Neuronal stem cell (in vitro differentiated cells): ENCODE measurements around the gene CCDC178.

Experiments
- DNase-seq: peaks from one replicate; pipeline ENCODE4 v3.0.0-alpha.2; 2013; ENCODE audit warnings: low spot score
- H2AFZ ChIP-seq: one replicate; pipeline ENCODE4 v1.6.1; 2013; ENCODE audit warnings: mild to moderate bottlenecking, low read length, inconsistent platforms
- H2AK5ac ChIP-seq: 2 replicates; pipeline ENCODE4 v1.6.1; 2013; ENCODE audit warnings: low read depth, mild to moderate bottlenecking, inconsistent platforms, low read length, moderate library complexity, mixed read lengths
- H2BK120ac ChIP-seq: 2 replicates; pipeline ENCODE4 v1.6.1; 2013; ENCODE audit warnings: low read depth, mild to moderate bottlenecking, inconsistent platforms, low read length, moderate library complexity, mixed read lengths
- H2BK12ac ChIP-seq: one replicate; pipeline ENCODE4 v1.6.1; 2013; ENCODE audit warnings: low read length, inconsistent platforms
- H2BK15ac ChIP-seq: 2 replicates; pipeline ENCODE4 v1.6.1; 2013; ENCODE audit warnings: mild to moderate bottlenecking, low read length, inconsistent platforms, mixed read lengths
- H2BK5ac ChIP-seq: one replicate; pipeline ENCODE4 v1.6.1; 2013; ENCODE audit warnings: inconsistent platforms, mild to moderate bottlenecking, low read length, moderate library complexity
- H3K14ac ChIP-seq: one replicate; pipeline ENCODE4 v1.6.1; 2013; ENCODE audit warnings: low read length, inconsistent platforms
- H3K18ac ChIP-seq: 2 replicates; pipeline ENCODE4 v1.6.1; 2013; ENCODE audit warnings: low read length, inconsistent platforms
- H3K23ac ChIP-seq: 2 replicates; pipeline ENCODE4 v1.6.1; 2013; ENCODE audit warnings: low read depth, mild to moderate bottlenecking, mixed read lengths, low read length, inconsistent platforms; ENCODE audit not compliant: poor library complexity
- H3K27ac ChIP-seq: replicated peaks from 3 replicates; pipeline ENCODE4 v1.5.1; 2013; ENCODE audit warnings: low read length, inconsistent platforms
- H3K27me3 ChIP-seq, 3 experiments: 2 replicates each; pipeline ENCODE4 v1.6.1; 2013; ENCODE audit warnings: low read length in 3 of 3, mild to moderate bottlenecking in 2 of 3, inconsistent platforms in 1 of 3, low read depth in 1 of 3, mixed read lengths in 1 of 3, moderate library complexity in 1 of 3; ENCODE audit not compliant: control insufficient read depth in 3 of 3, insufficient read depth in 3 of 3
- H3K36me3 ChIP-seq, 2 donors: replicated peaks in 1 of 2; 2 replicates each; pipeline ENCODE4 v1.6.1; 2013; ENCODE audit warnings: low read length in 2 of 2; ENCODE audit not compliant: control insufficient read depth in 2 of 2, insufficient read depth in 2 of 2
- H3K4ac ChIP-seq: 2 replicates; pipeline ENCODE4 v1.6.1; 2013; ENCODE audit warnings: inconsistent platforms, mild to moderate bottlenecking, low read length, moderate library complexity
- H3K4me1 ChIP-seq, 2 donors: 1 replicate in 1 of 2; 2 replicates in 1 of 2; pipeline ENCODE4 v1.6.1; 2013; ENCODE audit warnings: low read length in 2 of 2, low read depth in 1 of 2; ENCODE audit not compliant: control insufficient read depth in 2 of 2, insufficient read depth in 1 of 2
- H3K4me2 ChIP-seq: one replicate; pipeline ENCODE4 v1.6.1; 2013; ENCODE audit warnings: mild to moderate bottlenecking, low read length, inconsistent platforms; ENCODE audit not compliant: insufficient read depth, poor library complexity, severe bottlenecking
- H3K4me3 ChIP-seq, 2 donors: 2 replicates each; pipeline ENCODE4 v1.5.1; 2013; ENCODE audit warnings: low read length in 2 of 2, mild to moderate bottlenecking in 2 of 2, inconsistent platforms in 1 of 2, moderate library complexity in 1 of 2
- H3K79me1 ChIP-seq: one replicate; pipeline ENCODE4 v1.6.1; 2013; ENCODE audit warnings: low read depth, mild to moderate bottlenecking, inconsistent platforms, low read length, moderate library complexity
- H3K9ac ChIP-seq: one replicate; pipeline ENCODE4 v1.6.1; 2013; ENCODE audit warnings: mild to moderate bottlenecking, low read depth, low read length, inconsistent platforms; ENCODE audit not compliant: poor library complexity
- H3K9me3 ChIP-seq, 2 donors: replicated peaks in 1 of 2; 2 replicates each; pipeline versions ENCODE3 to v1.6.1; 2013; ENCODE audit warnings: low read length in 2 of 2, mild to moderate bottlenecking in 2 of 2, inconsistent platforms in 1 of 2, low read depth in 1 of 2, mixed read lengths in 1 of 2, moderate library complexity in 1 of 2; ENCODE audit not compliant: control insufficient read depth in 2 of 2, insufficient read depth in 1 of 2
- H4K8ac ChIP-seq: one replicate; pipeline ENCODE4 v1.6.1; 2013; ENCODE audit warnings: low read depth, mild to moderate bottlenecking, inconsistent platforms, low read length, moderate library complexity
- H4K91ac ChIP-seq: one replicate; pipeline ENCODE4 v1.6.1; 2013; ENCODE audit warnings: low read length, low read depth, mild to moderate bottlenecking, inconsistent platforms; ENCODE audit not compliant: poor library complexity
- WGBS, 2 donors: extraction: QIAGEN DNeasy Blood & Tissue Kit; methylation state at CpG; one replicate each; pipeline ENCODE4 v1.1.7; 2013; ENCODE audit warnings: missing lambda C conversion rate in 2 of 2, mixed read lengths in 1 of 2; ENCODE audit not compliant: insufficient read length in 2 of 2, insufficient replicate concordance in 1 of 2; ENCODE audit errors: extremely low coverage in 2 of 2; 5-methylcytosine and 5-hydroxymethylcytosine counted together

The CCDC178 gene

DNA sequence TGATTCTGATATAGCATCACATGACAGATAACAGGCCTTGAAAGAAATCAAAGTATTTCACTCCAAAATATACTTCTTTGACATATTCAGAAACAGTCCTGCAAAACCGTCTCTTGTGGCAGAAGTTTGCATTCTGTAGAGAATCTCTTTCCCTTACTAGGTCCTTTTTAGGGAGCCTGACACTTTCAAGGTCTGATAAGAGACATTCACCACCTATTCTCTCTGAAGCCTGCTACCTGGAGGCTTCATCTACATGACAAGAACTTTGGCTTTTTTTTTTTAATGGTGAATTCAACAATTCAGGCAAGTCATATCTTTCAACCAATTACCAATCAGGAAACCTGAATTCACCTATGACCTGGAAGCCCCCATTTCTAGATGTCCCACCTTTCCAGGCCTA is 83.8 kb downstream of the CCDC178 start:
- Histone ChIP-seq H2BK120ac (no peak overlapping the region), H3K4me2 (no peak overlapping the region), H3K27me3 (no peaks in the 10 kb centered on the region), H3K4ac (no peak overlapping the region), H4K91ac (no peak overlapping the region), H2AK5ac (no peak overlapping the region), H4K8ac (no peak overlapping the region), H3K4me1 (peaks cover 0 to 3% of the 10 kb centered on the region in 2 donors), H3K18ac (no peak overlapping the region), H3K9me3 (no peaks in the 10 kb centered on the region), H2AFZ (no peak overlapping the region), H2BK12ac (no peak overlapping the region), H3K36me3 (no peaks in the 10 kb centered on the region), H3K79me1 (no peaks in the 10 kb centered on the region), H3K9ac (no peak overlapping the region), H3K23ac (no peak overlapping the region), H3K14ac (no peak overlapping the region), H2BK5ac (no peak overlapping the region), H3K4me3 (no peak overlapping the region), H2BK15ac (no peak overlapping the region), H3K27ac (no peak overlapping the region)
- WGBS, 2 donors, result no CpG with 5 or more reads among the region's 1 CpG
- no peak for DNase-seq

GRCh38 chr18:33355756-33356155 is 84.8 kb downstream of the CCDC178 start:
- no peak for DNase-seq
- no peak overlapping the region for H3K14ac ChIP-seq
- no CpG with 5 or more reads among the region's 1 CpG for WGBS, 2 donors
- no peak overlapping the region for H2AK5ac ChIP-seq
- H3K36me3 ChIP-seq, result no peaks in the 10 kb centered on the region
- no peak overlapping the region for H3K4me3 ChIP-seq
- H4K91ac ChIP-seq, result no peak overlapping the region
- no peak overlapping the region for H3K9ac ChIP-seq
- H3K23ac ChIP-seq, result no peak overlapping the region
- no peak overlapping the region for H2BK120ac ChIP-seq
- no peak overlapping the region for H3K27ac ChIP-seq
- peaks cover 0 to 3% of the 10 kb centered on the region in 2 donors for H3K4me1 ChIP-seq
- no peak overlapping the region for H3K4ac ChIP-seq
- no peak overlapping the region for H2BK5ac ChIP-seq
- no peaks in the 10 kb centered on the region for H3K79me1 ChIP-seq
- no peak overlapping the region for H4K8ac ChIP-seq
- no peak overlapping the region for H3K4me2 ChIP-seq
- no peak overlapping the region for H2AFZ ChIP-seq
- no peak overlapping the region for H2BK15ac ChIP-seq
- H3K27me3 ChIP-seq, result no peaks in the 10 kb centered on the region
- no peak overlapping the region for H3K18ac ChIP-seq
- no peaks in the 10 kb centered on the region for H3K9me3 ChIP-seq
- H2BK12ac ChIP-seq, result no peak overlapping the region

GRCh38 chr18:33355263-33355662 is 85.3 kb downstream of the CCDC178 start:
- H3K27ac ChIP-seq, result no peak overlapping the region

DNA sequence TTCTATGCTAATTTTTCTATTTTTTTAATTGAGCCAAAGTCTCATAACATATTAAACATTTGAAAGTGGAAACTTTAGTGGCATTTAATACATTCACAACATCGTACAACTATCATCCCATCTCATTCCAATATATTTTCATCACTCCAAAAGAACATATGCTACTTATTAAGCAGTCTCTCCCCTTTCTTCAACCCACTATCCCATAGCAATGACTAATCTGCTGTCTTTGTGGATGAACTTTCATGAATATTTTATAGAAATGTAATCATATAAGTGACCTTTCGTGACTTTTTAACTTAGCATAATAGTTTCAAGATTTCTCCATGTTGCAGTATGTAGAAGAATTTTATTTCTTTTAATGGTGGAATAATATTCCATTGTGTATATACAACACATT is 90.3 kb downstream of the CCDC178 start:
- no peak overlapping the region for H4K8ac ChIP-seq
- H2AK5ac ChIP-seq, result no peak overlapping the region
- H3K9ac ChIP-seq, result no peak overlapping the region
- H3K4ac ChIP-seq, result no peak overlapping the region
- H3K4me1 ChIP-seq, result no peaks in the 10 kb centered on the region
- no peak overlapping the region for H3K14ac ChIP-seq
- H2BK120ac ChIP-seq, result no peak overlapping the region
- H3K23ac ChIP-seq, result no peak overlapping the region
- H3K18ac ChIP-seq, result no peak overlapping the region
- H3K27me3 ChIP-seq, result no peaks in the 10 kb centered on the region
- no peak for DNase-seq
- H4K91ac ChIP-seq, result no peak overlapping the region
- H2BK5ac ChIP-seq, result no peak overlapping the region
- H3K79me1 ChIP-seq, result no peaks in the 10 kb centered on the region
- no peak overlapping the region for H2BK12ac ChIP-seq
- H3K36me3 ChIP-seq, result no peaks in the 10 kb centered on the region
- 100% methylated on average over 1 of the region's 2 CpGs; no CpG with 5 or more reads in 1 of the 2 donors for whole genome bisulfite sequencing, 2 donors
- no peak overlapping the region for H3K27ac ChIP-seq
- no peak overlapping the region for H3K4me2 ChIP-seq
- H2AFZ ChIP-seq, result no peak overlapping the region
- no peak overlapping the region for H3K4me3 ChIP-seq
- H2BK15ac ChIP-seq, result no peak overlapping the region
- no peaks in the 10 kb centered on the region for H3K9me3 ChIP-seq

More at GRCh38 chr18:33355263-33355662, 85.3 kb downstream of the CCDC178 start:
- Histone ChIP-seq H3K18ac (no peak overlapping the region), H3K14ac (no peak overlapping the region), H3K4me2 (no peak overlapping the region), H3K9ac (no peak overlapping the region), H4K91ac (no peak overlapping the region), H3K9me3 (no peaks in the 10 kb centered on the region), H3K4me1 (peaks cover 0 to 3% of the 10 kb centered on the region in 2 donors), H2BK12ac (no peak overlapping the region), H3K27me3 (no peaks in the 10 kb centered on the region), H3K4ac (no peak overlapping the region), H3K23ac (no peak overlapping the region), H4K8ac (no peak overlapping the region), H3K79me1 (no peaks in the 10 kb centered on the region), H3K36me3 (no peaks in the 10 kb centered on the region), H2BK5ac (no peak overlapping the region), H2AFZ (no peak overlapping the region), H2BK120ac (no peak overlapping the region), H2AK5ac (no peak overlapping the region), H2BK15ac (no peak overlapping the region), H3K4me3 (no peak overlapping the region)
- no CpG with 5 or more reads among the region's 1 CpG for WGBS, 2 donors
- DNase-seq, result no peak
